ENCODE measurements around the gene DPP6. TPM values are rescaled to one million over a fixed set of nuclear protein-coding genes. Genes with fewer than 3 reads are reported as not detected.

DPP6 gene
- total and polyA plus RNA-seq, 2 experiments from 2014 or later, result not detected

DNA sequence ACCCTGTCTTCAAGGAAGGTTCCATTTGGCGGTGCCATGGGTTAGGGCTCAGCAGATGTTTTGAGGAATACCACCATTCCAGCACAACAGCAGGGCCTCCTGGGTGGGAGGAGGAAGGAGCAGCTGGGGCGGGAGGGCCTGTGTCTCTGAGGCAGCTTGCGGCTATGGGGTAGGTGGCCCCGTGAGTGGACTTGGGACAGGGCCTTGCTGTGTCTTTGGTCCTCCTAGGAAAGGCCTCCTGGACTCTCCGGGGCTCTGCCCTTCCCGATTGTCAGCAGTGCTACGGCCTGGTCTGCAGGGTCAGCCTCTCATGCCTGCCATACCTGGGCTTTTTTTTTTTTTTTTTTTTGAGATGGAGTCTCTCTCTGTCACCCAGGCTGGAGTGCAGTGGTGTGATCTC is 854.0 kb downstream of the DPP6 start:
- Histone ChIP-seq H3K4me2 (no peak overlapping the region), H3K36me3 (ENCODE audit: insufficient read depth) (no peaks in the 10 kb centered on the region; the same call in 1 of the 2 replicates), H3K4me3 (no peak overlapping the region), H2AFZ (no peak overlapping the region), H3F3A (replicated peaks; ENCODE audit: low read depth) (no peaks in the 10 kb centered on the region), H3K27me3 (ENCODE audit: insufficient read depth) (no peaks in the 10 kb centered on the region), H3K79me2 (replicated peaks; ENCODE audit: insufficient read depth) (no peaks in the 10 kb centered on the region), H3K27ac (ENCODE audit: low read depth) (no peak overlapping the region), H4K20me1 (replicated peaks; ENCODE audit: insufficient read depth) (no peaks in the 10 kb centered on the region), H3K4me1 (ENCODE audit: insufficient read depth) (no peaks in the 10 kb centered on the region), H3K9me2 (ENCODE audit: insufficient read depth) (no peaks in the 10 kb centered on the region)
- Mint-ChIP-seq H3K9me3 (peaks cover 60% of the 10 kb centered on the region), H3K36me3 (ENCODE audit: low read depth) (peaks cover 14% of the 10 kb centered on the region), H3K27me3 (ENCODE audit: insufficient read depth, low read depth, poor library complexity) (peaks cover 11% of the 10 kb centered on the region), H3K4me1 (no peaks in the 10 kb centered on the region), H3K4me3 (no peak overlapping the region), H3K27ac (no peak overlapping the region)
- DNase-seq (ENCODE audit: low spot score), result no peak
- TF ChIP-seq NANOG (IDR thresholded peaks at IDR 0.05; ENCODE audit: borderline replicate concordance) (no peak), EZH2 (IDR thresholded peaks at IDR 0.05; ENCODE audit: low read depth, unreplicated experiment) (no peak), REST (IDR thresholded peaks at IDR 0.05; ENCODE audit: unreplicated experiment) (no peak), CREB1 (CRISPR knock-in tag; IDR thresholded peaks at IDR 0.05; ENCODE audit: low read depth) (no peak), ZNF331 (CRISPR knock-in tag; IDR thresholded peaks at IDR 0.05; ENCODE audit: low read depth) (no peak), ZNF114 (CRISPR knock-in tag; IDR thresholded peaks at IDR 0.05) (no peak), JUNB (IDR thresholded peaks at IDR 0.05; ENCODE audit: unreplicated experiment) (no peak), ZNF462 (CRISPR knock-in tag; IDR thresholded peaks at IDR 0.05) (no peak), POLR2AphosphoS5 (IDR thresholded peaks at IDR 0.05; ENCODE audit: low read depth) (no peak), EZH2phosphoT487 (IDR thresholded peaks at IDR 0.05; ENCODE audit: unreplicated experiment) (no peak)
- TF ChIP-seq, protein P1, sequence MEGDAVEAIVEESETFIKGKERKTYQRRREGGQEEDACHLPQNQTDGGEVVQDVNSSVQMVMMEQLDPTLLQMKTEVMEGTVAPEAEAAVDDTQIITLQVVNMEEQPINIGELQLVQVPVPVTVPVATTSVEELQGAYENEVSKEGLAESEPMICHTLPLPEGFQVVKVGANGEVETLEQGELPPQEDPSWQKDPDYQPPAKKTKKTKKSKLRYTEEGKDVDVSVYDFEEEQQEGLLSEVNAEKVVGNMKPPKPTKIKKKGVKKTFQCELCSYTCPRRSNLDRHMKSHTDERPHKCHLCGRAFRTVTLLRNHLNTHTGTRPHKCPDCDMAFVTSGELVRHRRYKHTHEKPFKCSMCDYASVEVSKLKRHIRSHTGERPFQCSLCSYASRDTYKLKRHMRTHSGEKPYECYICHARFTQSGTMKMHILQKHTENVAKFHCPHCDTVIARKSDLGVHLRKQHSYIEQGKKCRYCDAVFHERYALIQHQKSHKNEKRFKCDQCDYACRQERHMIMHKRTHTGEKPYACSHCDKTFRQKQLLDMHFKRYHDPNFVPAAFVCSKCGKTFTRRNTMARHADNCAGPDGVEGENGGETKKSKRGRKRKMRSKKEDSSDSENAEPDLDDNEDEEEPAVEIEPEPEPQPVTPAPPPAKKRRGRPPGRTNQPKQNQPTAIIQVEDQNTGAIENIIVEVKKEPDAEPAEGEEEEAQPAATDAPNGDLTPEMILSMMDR (conservative IDR thresholded peaks at IDR 0.05; ENCODE audit: low read depth in 2 of 2), result no peak
- no peak for ATAC-seq
